ENCODE data around the gene CHCHD3. TPM values are rescaled to one million over a fixed set of nuclear protein-coding genes. Genes with fewer than 3 reads are reported as not detected.

Gene CHCHD3
- total RNA-seq, 1 experiment from 2014 or later, result 100 TPM

- Histone ChIP-seq H3K27ac (no peak overlapping the region), H3K4me2 (no peak overlapping the region; the same call in 1 of the 2 replicates), H3K27me3 (ENCODE audit: insufficient read depth, low read depth) (no peaks in the 10 kb centered on the region), H3K9me2 (ENCODE audit: insufficient read depth) (no peaks in the 10 kb centered on the region), H3K9me3 (ENCODE audit: insufficient read depth, low read depth) (no peaks in the 10 kb centered on the region; the same call in 1 of the 2 replicates), H2AFZ (no peak overlapping the region), H3K36me3 (ENCODE audit: low read depth) (peaks cover 9% of the 10 kb centered on the region; the same call in 1 of the 2 replicates), H3K4me3 (no peak overlapping the region), H3K4me1 (replicated peaks; ENCODE audit: insufficient read depth) (peaks cover 9% of the 10 kb centered on the region; the same call in 1 of the 2 replicates), H3F3A (ENCODE audit: insufficient read depth, low read depth) (no peaks in the 10 kb centered on the region), H4K20me1 (ENCODE audit: insufficient read depth) (peaks cover 14% of the 10 kb centered on the region), H3K79me2 (ENCODE audit: low read depth) (peaks cover 72% of the 10 kb centered on the region)
- CTCF ChIA-PET, result no interaction called here
- no TSS peak for BruUV-seq (replicated peaks)
- DNase-seq, result no peak
- intact Hi-C loops (cut with micrococcal nuclease; ENCODE audit: unreplicated experiment), result no loop called here
- POLR2A ChIA-PET (ENCODE audit: unreplicated experiment), result no interaction called here
- TF ChIP-seq, protein P1, sequence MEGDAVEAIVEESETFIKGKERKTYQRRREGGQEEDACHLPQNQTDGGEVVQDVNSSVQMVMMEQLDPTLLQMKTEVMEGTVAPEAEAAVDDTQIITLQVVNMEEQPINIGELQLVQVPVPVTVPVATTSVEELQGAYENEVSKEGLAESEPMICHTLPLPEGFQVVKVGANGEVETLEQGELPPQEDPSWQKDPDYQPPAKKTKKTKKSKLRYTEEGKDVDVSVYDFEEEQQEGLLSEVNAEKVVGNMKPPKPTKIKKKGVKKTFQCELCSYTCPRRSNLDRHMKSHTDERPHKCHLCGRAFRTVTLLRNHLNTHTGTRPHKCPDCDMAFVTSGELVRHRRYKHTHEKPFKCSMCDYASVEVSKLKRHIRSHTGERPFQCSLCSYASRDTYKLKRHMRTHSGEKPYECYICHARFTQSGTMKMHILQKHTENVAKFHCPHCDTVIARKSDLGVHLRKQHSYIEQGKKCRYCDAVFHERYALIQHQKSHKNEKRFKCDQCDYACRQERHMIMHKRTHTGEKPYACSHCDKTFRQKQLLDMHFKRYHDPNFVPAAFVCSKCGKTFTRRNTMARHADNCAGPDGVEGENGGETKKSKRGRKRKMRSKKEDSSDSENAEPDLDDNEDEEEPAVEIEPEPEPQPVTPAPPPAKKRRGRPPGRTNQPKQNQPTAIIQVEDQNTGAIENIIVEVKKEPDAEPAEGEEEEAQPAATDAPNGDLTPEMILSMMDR (conservative IDR thresholded peaks at IDR 0.05), result no peak
- no peak for TF ChIP-seq EZH2 (IDR thresholded peaks at IDR 0.05; ENCODE audit: low read depth)
These were observed 2.6 kb downstream of the CHCHD3 start for GRCh38 chr7:133079296-133079695.

DNA sequence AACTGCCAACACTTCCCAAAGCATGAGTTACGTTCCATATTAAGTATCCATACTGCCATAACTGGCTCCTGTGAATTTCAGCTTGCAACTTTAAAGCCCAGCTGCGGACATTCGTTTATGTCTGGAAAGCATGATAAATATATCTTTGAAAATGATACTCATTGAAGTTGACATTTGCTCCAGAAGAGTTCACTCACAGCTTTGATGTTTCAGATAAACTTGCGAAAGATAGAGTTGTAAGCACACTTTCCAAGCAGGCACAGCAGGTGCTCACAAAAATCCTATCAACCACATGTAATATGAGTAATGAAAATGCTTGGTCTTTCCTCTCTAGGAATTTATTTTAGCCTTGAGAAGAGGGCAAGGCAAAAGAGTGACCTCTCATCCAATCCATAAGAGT is 4.5 kb downstream of the CHCHD3 start:
- H3K79me2 ChIP-seq (ENCODE audit: low read depth), result peaks cover 85% of the 10 kb centered on the region
- ChIA-PET CTCF (no interaction called here), POLR2A (ENCODE audit: unreplicated experiment) (no interaction called here)
- H3K36me3 ChIP-seq (ENCODE audit: low read depth), result peaks cover 9% of the 10 kb centered on the region; the same call in 1 of the 2 replicates
- BruUV-seq (replicated peaks), result no TSS peak
- no peaks in the 10 kb centered on the region for H3K9me2 ChIP-seq (ENCODE audit: insufficient read depth)
- H3K4me2 ChIP-seq, result no peak overlapping the region
- H3K9me3 ChIP-seq (ENCODE audit: insufficient read depth, low read depth), result no peaks in the 10 kb centered on the region
- no peak overlapping the region for H3K27ac ChIP-seq
- TF ChIP-seq EZH2 (IDR thresholded peaks at IDR 0.05; ENCODE audit: low read depth), result no peak
- TF ChIP-seq, protein P1 (conservative IDR thresholded peaks at IDR 0.05), result no peak
- intact Hi-C loops (cut with micrococcal nuclease; ENCODE audit: unreplicated experiment), result no loop called here
- H3K27me3 ChIP-seq (ENCODE audit: insufficient read depth, low read depth), result no peaks in the 10 kb centered on the region
- H4K20me1 ChIP-seq (ENCODE audit: insufficient read depth), result peaks cover 20% of the 10 kb centered on the region
- no peak for DNase-seq
- H3K4me3 ChIP-seq, result no peak overlapping the region
- peaks cover 9% of the 10 kb centered on the region; the same call in 1 of the 2 replicates for H3K4me1 ChIP-seq (replicated peaks; ENCODE audit: insufficient read depth)
- H2AFZ ChIP-seq, result no peak overlapping the region
- H3F3A ChIP-seq (ENCODE audit: insufficient read depth, low read depth), result no peaks in the 10 kb centered on the region

- Histone ChIP-seq H3K36me3 (ENCODE audit: low read depth) (peaks cover 9% of the 10 kb centered on the region; the same call in 1 of the 2 replicates), H3K27ac (no peak overlapping the region), H3K9me2 (ENCODE audit: insufficient read depth) (no peaks in the 10 kb centered on the region), H3K4me1 (replicated peaks; ENCODE audit: insufficient read depth) (peaks cover 9% of the 10 kb centered on the region; the same call in 1 of the 2 replicates), H3F3A (ENCODE audit: insufficient read depth, low read depth) (no peaks in the 10 kb centered on the region), H2AFZ (no peak overlapping the region), H3K9me3 (ENCODE audit: insufficient read depth, low read depth) (no peaks in the 10 kb centered on the region), H3K79me2 (ENCODE audit: low read depth) (peaks cover 90% of the 10 kb centered on the region), H4K20me1 (ENCODE audit: insufficient read depth) (peaks cover 33% of the 10 kb centered on the region), H3K27me3 (ENCODE audit: insufficient read depth, low read depth) (no peaks in the 10 kb centered on the region), H3K4me2 (no peak overlapping the region), H3K4me3 (no peak overlapping the region)
- TF ChIP-seq, protein P1 (conservative IDR thresholded peaks at IDR 0.05), result no peak
- no peak for TF ChIP-seq EZH2 (IDR thresholded peaks at IDR 0.05; ENCODE audit: low read depth)
- BruUV-seq (replicated peaks), result no TSS peak
- CTCF ChIA-PET, result no interaction called here
- POLR2A ChIA-PET (ENCODE audit: unreplicated experiment), result no interaction called here
- DNase-seq, result no peak
- intact Hi-C loops (cut with micrococcal nuclease; ENCODE audit: unreplicated experiment), result no loop called here
These were observed 5.7 kb downstream of the CHCHD3 start for GRCh38 chr7:133076142-133076541.

Data from PC-9 (cell line).